Endothelial cell of umbilical vein (primary cell): ENCODE measurements around the gene S100P.

Experiments used
- CTCF ChIP-seq, 2 donors: IDR thresholded peaks; 1 replicate in 1 of 2; 2 replicates in 1 of 2; pipeline ENCODE4 v1.5.1; 2011; ENCODE audit warnings: low read length in 2 of 2, mild to moderate bottlenecking in 2 of 2, moderate library complexity in 2 of 2, control low read depth in 1 of 2, inconsistent platforms in 1 of 2, low read depth in 1 of 2; ENCODE audit not compliant: insufficient read depth in 1 of 2; ENCODE audit errors: extremely low read depth in 1 of 2
- EZH2 ChIP-seq: IDR thresholded peaks from 2 replicates; pipeline ENCODE4 v1.6.1; 2012; ENCODE audit warnings: borderline replicate concordance, low read depth, mild to moderate bottlenecking, moderate library complexity, low read length, inconsistent platforms; ENCODE audit not compliant: severe bottlenecking
- JUN ChIP-seq: IDR thresholded peaks from 2 replicates; pipeline ENCODE4 v1.6.1; 2011; ENCODE audit warnings: borderline replicate concordance, low read depth; ENCODE audit not compliant: insufficient read length, insufficient read depth
- POLR2A ChIP-seq: IDR thresholded peaks from 2 replicates; pipeline ENCODE4 v1.6.1; 2012; ENCODE audit warnings: low read depth, mild to moderate bottlenecking, control low read depth, low read length
- POLR2AphosphoS5 ChIP-seq: IDR thresholded peaks from 2 replicates; pipeline ENCODE4 v1.6.1; 2012; ENCODE audit warnings: low read depth, mild to moderate bottlenecking, control low read depth, low read length, moderate library complexity; ENCODE audit not compliant: insufficient read depth

DNA sequence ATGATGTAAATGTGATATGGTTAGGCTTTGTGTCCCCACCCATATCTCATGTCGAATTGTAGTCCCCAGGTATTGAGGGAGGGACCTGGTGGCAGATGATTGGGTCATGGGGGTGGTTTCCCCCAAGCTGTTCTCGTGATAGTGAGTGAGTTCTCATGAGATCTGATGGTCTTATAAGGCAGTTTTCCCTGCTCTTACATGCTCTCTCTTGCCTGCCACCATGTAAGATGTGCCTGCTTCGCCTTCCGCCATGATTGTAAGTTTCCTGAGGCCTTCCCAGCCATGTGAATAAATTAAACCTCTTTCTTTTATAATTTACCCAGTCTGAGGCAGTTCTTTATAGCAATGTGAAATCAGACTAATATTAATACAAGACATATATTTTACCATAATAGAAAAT is 46.2 kb downstream of the S100P start:
- TF ChIP-seq POLR2A (no peak), JUN (no peak), POLR2AphosphoS5 (no peak), EZH2 (no peak), CTCF (IDR thresholded peaks at IDR 0.05; ENCODE audit: extremely low read depth in 1 of 2, insufficient read depth in 1 of 2, low read depth in 1 of 2, low read length in 2 of 2) (no peak)
